DMS53 (cell line): ENCODE results near the gene PIK3R2.
"Not testable (repeated sequence)": the region's sequence is repeated elsewhere in the genome, so short reads cannot be mapped to it uniquely, and the experiment has no call there.

ENCODE experiments used
- DNase-seq: peaks from one replicate; lab custom pipeline; 2025; lab: John Stamatoyannopoulos, UW

Gene PIK3R2

DNA sequence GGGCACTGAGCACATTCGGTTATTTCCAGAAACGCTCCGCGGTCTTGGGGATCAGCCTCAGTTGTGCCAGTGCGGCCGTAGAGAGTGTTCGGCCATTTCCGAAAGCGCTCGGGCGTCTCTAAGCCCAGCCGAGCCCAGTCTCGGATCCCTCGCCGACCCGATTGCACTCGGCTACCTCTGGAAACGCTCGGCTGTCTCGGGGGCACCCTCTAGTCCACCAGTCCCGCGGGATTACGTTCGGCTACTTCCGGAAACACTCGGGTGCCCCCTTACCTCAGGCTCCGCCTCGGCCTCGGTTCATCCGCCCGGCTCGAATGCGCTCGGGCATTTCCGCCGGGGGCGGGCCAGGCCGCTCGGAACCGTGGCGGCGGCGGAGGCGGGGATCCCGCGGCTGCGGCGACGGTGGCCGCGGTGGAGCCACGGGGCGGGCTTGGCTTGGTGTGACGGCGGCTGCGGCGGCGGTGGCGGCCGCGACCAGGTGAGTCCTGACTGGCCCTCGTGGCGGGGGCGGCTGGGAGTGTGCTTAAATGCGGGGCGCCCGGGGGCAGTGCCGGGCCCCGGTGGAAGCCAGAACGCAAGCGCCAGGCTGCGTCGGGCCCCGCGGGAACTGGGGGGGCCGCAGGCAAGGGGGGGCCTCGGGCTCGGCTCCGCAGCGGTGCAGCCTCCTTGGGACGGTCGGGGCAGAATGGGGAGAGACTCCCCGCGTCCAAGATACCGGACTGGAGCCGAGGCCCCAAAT lies at the start of gene PIK3R2:
Gene PIK3R2, plus strand, starts transcription at position 347 of the 739 bp plus-strand sequence. CDS start 2,717 bp downstream, outside the sequence.
- DNase-seq = peak; percentile 99

DNA sequence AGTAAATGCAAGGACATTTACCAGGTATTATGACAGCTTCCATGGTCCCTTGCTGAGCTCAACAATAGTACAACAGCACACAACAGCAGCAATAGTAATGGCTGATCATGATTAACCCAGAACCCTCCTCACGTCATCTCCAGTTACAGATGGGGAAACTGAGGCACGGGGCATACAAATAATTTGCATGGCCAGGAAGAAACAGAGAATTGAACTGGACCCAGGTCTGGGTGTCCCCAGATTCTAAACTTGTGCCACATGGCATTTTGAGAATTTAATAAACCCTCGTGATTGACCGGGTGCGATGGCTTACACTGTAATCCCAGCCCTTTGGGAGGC lies 48.2 kb upstream of the PIK3R2 start:
- DNase-seq = no peak

DNA sequence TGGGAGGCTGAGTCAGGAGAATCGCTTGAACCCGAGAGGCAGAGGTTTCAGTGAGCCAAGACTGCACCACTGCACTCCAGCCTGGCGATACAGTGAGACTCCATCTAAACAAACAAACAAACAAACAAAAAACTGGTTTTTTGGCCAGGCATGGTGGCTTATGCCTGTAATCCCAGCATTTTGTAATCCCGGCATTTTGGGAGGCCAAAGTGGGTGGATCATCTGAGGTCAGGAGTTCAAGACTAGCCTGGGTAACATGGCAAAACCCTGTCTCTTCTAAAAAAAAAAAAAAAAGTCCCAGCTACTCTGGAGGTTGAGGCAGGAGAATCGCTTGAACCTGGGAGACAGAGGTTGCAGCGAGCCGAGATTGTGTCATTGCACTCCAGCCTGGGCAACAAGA lies 47.7 kb upstream of the PIK3R2 start:
- not testable (repeated sequence) for DNase-seq

GRCh38 chr19:18107235-18107634 lies 45.7 kb upstream of the PIK3R2 start:
- DNase-seq = peak; percentile 22

GRCh38 chr19:18108897-18109296 lies 44.1 kb upstream of the PIK3R2 start:
- DNase-seq = no peak

- no peak for DNase-seq
These were observed 43.6 kb upstream of the PIK3R2 start for GRCh38 chr19:18109341-18109732.

DNA sequence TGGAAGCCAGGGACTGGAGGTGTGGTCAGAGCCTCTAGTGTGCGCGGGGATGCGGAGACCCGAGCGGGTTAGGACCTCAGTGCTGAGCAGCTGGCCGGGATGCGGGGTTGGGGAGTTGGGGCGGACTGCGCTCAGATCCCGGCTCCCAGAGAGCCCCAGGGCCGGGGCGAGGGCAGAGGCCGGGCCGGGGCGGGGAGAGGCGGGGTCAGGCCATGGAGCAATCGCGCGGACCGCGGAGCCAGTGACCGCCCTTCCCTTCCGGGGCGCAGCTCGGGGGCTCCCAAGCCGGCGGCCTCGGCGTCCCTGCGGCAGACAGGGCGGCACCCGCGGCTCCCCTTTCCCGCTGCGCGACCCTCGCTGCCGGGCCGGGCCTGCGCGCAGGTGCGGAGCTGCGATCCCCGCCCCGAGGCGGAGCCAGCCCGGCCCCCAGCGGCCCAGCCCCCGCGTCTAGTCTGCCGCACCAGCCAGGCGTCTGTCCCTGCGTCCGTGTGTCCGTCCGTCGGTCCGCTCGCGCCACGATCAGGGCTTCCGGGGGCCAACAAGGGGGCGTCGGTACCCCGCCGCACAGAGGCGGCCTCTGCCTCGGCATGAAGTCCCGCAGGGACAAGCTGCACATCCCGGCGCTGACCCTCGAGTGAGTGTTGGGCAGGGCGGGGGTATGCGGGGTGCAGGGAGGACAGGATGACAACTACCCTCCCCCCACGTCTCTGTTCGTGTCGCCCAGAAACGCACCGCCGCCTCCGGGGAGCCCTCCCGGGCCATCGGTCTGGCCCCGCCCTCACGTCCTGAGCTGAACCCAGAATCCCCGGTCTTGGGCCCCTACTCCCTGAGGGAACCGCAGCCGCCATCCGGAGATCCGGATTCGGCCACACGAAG lies 43.0 kb upstream of the PIK3R2 start:
- peak; percentile 62 for DNase-seq

DNA sequence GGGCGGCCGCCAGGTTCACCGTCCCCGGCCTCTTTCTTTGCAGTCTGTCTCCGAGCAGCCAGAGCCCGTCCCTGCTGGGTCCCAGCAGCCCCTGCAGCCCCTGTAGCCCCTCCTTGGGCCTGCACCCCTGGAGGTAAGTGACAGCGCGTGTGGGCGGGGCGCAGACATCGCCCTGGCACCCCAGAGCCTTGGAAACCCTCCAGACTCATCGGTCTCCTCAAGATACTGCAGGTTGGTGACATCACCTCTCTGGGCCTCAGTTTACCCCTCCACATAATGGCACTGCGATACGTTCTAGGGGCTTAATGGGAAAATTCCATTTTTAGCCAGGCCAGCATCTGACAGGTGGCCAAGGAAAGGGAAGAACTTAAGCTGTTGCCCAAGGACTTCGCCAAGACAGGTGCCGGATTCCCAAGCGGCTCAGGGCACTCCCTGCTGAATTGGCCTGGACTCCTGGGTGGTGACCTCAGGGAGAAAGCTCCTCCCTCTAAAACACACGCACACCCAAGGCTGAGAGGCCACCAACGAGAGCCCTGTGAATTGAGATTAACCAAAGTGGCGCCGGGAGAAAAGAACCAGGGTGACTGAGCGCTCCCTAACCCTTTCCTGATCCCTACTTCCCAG lies 42.2 kb upstream of the PIK3R2 start:
- DNase-seq = no peak

GRCh38 chr19:18112989-18113478 lies 39.9 kb upstream of the PIK3R2 start:
- DNase-seq = peak; percentile 91

DNA sequence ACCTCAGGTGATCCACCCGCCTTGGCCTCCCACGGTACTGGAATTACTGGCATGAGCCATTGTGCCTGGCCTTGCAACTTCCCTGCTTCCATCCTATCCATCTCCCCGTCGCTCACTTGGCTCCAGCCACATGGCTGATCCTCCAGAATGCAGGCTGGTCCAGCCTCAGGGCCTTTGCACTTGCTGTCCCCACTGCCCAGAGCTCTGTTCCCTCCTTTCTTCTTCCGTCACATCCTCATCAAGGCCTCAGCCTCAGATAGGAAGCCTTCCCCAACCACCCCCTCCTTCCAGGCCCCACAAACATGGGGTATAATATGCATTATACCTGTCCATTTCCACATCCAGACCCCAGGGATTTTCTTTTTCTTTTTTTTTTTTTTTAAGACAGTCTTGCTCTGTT lies 39.1 kb upstream of the PIK3R2 start:
- DNase-seq = no peak

DNA sequence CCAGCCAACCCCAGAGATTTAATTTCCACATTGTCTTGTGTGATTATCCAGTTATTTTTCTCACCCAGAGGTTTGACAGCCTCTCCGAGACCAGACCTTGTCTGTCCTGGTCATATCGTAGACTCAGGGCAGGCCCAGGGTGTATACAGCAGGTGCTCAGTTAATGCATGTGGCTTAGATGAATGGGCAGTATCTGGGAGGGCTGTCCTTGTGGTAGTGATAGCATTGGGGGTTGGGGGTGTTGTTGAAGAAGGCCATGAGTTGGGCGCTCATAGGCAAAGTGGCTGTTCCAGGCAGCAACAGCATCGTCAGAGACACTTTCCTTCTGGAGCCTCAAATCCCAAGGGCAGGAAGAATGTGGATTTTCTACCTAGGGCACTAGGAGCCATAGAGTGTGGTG lies 38.5 kb upstream of the PIK3R2 start:
- no peak for DNase-seq

GRCh38 chr19:18117364-18117691 lies 35.6 kb upstream of the PIK3R2 start:
- DNase-seq = no peak

- peak; percentile 93 for DNase-seq
These were observed 35.1 kb upstream of the PIK3R2 start for GRCh38 chr19:18117692-18118378.

GRCh38 chr19:18118420-18119012 lies 34.4 kb upstream of the PIK3R2 start:
- DNase-seq = no peak

GRCh38 chr19:18119013-18119716 lies 33.8 kb upstream of the PIK3R2 start:
- DNase-seq = no peak

DNA sequence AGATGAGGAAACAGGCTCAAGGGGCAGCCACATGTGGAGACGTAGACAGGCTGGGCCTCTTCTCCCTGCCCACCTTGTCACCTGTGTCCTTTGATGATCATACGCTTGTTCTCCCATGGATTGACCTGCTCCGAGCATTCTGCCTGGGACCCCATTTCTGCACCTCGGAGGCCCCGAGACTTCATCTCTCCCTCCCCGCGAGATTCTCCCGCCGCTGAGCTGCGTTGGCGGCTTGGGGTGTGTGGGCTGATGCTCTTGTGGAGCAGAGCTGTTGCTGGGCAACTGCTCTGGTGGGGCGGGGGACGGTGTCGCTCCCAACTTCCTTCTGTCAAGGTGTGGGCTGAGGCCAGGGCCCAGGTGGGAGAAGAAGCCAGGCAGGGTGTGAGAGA lies 33.3 kb upstream of the PIK3R2 start:
- no peak for DNase-seq

- no peak for DNase-seq
These were observed 32.8 kb upstream of the PIK3R2 start for GRCh38 chr19:18120127-18120526.

- no peak for DNase-seq
These were observed 31.8 kb upstream of the PIK3R2 start for GRCh38 chr19:18121166-18121565.

GRCh38 chr19:18122424-18122823 lies 30.5 kb upstream of the PIK3R2 start:
- no peak for DNase-seq

DNA sequence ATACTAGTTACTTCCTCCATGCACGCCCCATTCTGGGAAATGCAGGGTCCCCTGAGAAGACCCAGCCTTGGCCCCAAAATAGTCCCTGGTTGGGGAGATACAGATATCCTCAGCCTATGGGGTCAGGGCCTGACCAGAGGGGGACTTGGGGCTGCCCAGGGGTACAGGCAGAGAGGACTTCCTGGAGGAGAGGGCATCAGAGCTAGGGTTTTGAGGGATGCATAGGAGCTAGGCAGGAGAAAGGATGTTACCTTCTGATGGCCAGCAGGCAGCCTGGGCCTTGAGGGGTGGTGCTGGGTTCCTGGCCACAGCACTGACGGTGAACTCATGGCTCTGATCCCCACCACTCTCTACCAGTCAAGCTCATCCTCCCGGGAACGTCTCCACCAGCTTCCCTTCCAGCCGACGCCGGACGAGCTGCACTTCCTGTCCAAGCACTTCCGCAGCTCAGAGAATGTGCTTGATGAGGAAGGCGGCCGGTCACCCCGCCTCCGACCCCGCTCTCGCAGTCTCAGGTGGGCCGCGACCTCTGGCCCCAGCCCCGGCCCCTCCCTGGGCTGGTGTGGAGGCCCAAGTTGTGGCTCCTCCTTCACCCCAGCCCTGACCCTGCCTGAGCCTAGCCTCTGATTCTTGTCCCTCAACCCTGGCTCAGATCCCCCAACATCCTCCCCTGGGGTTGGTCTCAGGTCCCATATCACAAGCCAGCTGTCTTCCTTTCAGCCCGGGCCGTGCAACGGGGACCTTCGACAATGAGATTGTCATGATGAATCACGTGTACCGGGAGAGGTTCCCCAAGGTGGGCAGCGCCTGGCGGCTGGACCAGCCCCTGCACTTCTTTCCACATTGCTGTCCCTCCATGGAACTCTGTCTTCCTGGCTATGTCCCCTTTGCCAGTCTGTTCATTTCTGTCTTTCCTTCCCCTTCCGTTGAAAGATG lies 29.8 kb upstream of the PIK3R2 start:
- DNase-seq = no peak
